ENCODE data around the gene SPINK7.
"Not testable (repeated sequence)": the region's sequence is repeated elsewhere in the genome, so short reads cannot be mapped to it uniquely, and the experiment has no call there.

SPINK7 gene

DNA sequence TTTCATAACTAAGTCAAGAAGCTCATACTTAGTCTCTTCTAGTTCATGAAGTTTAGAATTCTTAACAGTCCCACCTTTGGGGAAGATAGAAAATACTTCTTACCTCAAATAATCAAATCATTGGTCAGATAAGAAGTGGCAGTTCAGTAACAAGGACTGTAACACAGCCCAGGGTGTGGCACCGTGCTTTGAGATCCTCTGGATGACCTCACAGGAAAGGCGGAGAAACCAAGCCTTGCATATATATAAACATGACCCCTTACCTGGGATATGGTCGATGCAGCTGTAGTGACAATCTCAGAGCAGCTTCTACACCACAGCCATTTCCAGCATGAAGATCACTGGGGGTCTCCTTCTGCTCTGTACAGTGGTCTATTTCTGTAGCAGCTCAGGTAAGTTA lies at the start of gene SPINK7:
Gene SPINK7, plus strand, starts transcription at position 271 of the 400 bp plus-strand sequence. Its CDS starts 61 bp downstream, at position 332.
- DNase-seq (ENCODE audit: low read depth) = no peak

GRCh38 chr5:148267962-148268361 lies 44.3 kb upstream of the SPINK7 start:
- DNase-seq (ENCODE audit: low read depth) = no peak

DNA sequence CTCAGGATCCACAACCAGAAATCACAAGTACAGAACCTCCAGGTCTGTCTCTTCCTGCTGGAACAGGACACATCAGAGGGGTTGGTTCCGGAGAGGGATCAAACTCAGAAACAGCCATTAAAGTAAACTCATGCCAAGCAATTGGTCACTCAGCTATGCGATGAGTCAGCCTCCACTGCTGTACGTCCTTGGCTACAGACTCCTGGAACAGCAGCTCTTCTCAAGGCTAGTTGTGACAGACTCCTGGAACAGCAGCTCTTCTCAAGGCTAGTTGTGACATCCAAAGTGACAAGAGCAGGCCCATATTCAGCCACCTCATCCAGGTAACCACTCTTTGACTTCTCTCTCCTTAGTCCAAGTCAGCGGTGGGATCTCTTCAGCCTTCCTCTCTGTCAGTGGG lies 43.7 kb upstream of the SPINK7 start, which contains the start of gene SPINK13:
Gene SPINK13, plus strand, starts transcription at position 229 of the 400 bp plus-strand sequence. CDS start 1,279 bp downstream, outside the sequence.
- DNase-seq (ENCODE audit: low read depth) = no peak

DNA sequence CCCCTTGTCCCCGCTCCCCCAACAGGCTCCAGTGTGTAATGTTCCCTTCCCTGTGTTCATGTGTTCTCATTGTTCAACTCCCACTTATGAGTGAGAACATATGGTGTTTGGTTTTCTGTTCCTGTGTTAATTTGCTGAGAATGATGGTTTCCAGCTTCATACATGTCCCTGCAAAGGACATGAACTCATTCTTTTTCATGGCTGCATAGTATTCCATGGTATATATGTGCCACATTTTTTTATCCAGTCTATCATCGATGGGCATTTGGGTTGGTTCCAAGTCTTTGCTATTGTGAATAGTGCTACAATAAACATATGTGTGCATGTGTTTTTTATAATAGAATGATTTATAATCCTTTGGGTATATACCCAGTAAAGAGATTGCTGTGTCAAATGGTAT lies 37.1 kb upstream of the SPINK7 start:
- not testable (repeated sequence) for DNase-seq (ENCODE audit: low read depth)

GRCh38 chr5:148280893-148281292 lies 31.3 kb upstream of the SPINK7 start:
- not testable (repeated sequence) for DNase-seq (ENCODE audit: low read depth)

- not testable (repeated sequence) for DNase-seq (ENCODE audit: low read depth)
Observed at GRCh38 chr5:148281336-148281735, 30.9 kb upstream of the SPINK7 start.

DNA sequence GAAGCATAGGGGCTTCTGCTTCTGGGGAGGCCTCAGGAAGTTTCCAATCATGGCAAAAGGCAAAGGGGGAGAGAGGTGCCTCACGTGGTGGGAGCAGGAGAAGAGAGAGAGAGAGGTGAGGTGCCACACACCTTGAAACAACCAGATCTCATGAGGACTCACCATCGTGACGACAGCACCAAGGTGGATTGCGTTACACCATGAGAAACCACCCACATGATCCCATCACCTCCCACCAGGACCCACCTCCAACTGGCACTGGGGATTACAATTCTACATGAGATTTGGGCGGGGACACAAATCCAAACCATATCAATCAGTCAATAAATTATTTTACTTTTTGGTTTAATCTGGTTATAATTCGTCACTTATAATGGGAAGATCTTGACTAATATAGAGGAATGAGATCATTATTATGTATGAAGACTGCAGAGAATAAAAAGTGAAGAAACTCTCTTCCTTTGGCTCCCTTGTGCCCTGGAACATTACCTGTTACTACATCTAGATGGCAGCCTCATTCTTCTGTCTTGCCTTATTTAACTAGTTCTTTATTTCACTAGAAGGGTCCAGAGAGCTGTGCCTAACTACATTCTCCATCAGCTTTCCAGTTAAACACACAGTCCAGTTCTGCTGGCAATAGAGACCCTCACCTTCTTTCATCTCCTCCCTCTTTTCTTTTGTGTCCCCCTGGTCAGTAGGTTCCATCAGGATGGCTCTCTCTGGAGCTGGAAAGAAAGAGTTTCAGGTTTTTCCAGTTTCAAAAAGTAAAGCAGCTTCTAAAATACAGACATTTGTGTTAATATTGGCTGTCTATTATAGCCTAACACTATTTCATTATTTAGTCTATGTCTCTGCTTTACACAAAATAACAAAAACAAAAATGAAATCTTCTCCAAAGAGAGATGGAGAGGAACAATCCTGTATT lies 21.7 kb upstream of the SPINK7 start:
- DNase-seq (ENCODE audit: low read depth) = no peak

GRCh38 chr5:148297731-148298130 lies 14.5 kb upstream of the SPINK7 start:
- DNase-seq (ENCODE audit: low read depth) = no peak

DNA sequence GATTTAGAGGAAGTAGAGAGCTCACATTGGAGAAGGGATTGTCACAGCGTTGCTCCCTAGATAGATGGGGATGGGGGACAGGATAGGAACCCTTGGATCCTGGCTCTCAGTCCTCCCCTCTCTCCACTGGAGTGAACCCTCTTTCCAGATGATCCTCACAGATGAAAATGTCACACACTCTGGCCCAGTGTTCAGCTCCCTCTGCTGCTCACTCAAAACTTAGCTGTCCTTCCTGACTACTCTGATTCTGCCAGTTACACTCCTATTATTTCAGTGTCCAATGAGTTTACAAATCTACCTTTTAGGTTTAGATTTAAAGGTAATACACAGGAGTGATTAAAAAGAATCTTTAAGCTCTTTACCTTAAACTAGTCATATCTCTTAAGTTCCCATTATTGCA lies 5.8 kb upstream of the SPINK7 start:
- no peak for DNase-seq (ENCODE audit: low read depth)

- DNase-seq (ENCODE audit: low read depth) = no peak
Observed at GRCh38 chr5:148309019-148309418, 3.2 kb upstream of the SPINK7 start.

DNA sequence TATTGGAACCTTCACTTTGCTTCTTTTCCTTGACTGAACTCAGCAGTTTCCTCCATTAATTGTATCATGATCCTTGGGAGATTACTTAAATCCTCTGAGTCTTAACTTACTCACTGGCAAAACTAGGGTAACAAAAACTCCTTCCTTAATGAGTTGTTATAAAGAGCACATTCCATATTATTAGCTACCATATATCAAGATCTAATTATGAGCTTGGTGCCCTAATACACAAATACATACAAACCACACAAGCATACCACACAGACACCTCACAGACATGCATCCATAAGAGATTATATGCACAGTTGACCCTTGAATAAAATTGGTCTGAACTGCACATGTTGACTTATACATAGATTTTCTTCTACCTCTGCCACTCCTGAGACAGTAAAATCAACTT lies 2.5 kb upstream of the SPINK7 start:
- no peak for DNase-seq (ENCODE audit: low read depth)

DNA sequence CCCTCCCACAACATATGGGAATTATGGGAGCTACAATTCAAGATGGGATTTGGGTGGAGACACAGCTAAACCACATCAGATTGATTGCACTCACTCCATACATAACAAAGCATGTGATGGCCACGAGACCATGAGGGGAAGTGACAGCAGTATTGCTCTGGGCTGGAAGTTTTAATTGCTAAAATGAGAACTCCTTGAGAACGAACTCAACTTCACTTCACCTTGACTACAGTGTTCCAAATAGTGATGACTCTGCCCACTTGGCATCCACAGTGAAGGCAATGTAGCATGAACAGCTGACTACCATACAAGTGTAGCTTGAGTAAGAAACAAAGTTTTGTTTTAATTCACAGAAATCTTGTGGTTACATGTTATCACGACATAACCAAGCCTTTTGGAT lies 739 bp upstream of the SPINK7 start:
- DNase-seq (ENCODE audit: low read depth) = no peak

DNA sequence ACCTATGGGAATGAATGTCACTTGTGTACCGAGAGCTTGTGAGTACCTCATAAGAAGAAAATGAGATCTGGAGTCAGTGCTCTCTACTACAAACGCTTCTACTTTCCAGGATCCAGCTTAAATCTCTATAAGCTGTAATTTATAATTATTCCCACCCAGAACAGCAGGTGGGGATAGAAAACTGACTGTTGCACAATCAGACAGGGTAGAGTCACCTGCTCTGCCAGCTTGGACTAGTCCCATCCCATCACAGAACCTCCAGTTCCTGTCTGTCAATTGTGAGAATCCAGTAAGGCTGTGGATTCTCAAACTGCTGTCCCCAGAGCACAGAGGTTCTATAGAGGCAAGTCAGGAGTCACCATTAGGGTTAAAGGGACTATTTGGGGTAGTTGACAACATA lies 2.0 kb downstream of the SPINK7 start:
- DNase-seq (ENCODE audit: low read depth) = no peak

DNA sequence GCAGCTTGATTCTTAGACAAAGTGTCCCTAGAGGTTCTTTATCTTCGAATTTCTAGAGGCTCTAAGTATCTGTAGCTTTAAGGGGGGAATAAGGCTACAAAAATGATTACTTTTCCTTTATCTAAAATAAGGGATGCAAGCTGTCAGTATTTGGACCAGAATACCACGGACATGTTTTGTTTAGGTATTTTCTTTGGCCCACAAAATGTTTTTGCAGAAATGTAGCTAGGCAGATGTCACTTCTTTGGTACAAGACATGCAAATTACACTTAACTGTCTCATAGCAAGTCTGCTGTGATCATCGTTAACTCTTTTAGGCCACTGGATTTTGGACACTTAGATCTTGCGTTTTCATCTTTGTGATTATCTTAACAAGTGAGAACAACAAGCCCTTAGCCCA lies 2.5 kb downstream of the SPINK7 start:
- DNase-seq (ENCODE audit: low read depth) = no peak

DNA sequence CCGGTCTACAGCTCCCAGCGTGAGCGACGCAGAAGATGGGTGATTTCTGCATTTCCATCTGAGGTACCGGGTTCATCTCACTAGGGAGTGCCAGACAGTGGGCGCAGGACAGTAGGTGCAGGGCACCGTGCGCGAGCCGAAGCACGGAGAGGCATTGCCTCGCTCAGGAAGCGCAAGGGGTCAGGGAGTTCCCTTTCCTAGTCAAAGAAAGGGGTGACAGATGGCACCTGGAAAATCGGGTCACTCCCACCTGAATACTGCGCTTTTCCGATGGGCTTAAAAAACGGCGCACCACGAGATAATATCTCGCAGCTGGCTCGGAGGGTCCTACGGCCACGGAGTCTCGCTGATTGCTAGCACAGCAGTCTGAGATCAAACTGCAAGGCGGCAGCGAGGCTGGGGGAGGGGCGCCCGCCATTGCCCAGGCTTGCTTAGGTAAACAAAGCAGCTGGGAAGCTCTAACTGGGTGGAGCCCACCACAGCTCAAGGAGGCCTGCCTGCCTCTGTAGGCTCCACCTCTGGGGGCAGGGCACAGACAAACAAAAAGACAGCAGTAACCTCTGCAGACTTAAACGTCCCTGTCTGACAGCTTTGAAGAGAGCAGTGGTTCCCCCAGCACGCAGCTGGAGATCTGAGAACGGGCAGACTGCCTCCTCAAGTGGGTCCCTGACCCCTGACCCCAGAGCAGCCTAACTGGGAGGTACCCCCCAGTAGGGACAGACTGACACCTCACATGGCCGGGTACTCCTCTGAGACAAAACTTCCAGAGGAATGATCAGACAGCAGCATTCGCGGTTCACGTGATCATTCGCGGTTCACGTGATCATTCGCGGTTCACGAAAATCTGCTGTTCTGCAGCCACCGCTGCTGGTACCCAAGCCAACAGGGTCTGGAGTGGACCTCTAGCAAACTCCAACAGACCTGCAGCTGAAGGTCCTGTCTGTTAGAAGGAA lies 8.1 kb downstream of the SPINK7 start:
- not testable (repeated sequence) for DNase-seq (ENCODE audit: low read depth)

GRCh38 chr5:148333262-148333849 lies 21.1 kb downstream of the SPINK7 start:
- no peak for DNase-seq (ENCODE audit: low read depth)

DNA sequence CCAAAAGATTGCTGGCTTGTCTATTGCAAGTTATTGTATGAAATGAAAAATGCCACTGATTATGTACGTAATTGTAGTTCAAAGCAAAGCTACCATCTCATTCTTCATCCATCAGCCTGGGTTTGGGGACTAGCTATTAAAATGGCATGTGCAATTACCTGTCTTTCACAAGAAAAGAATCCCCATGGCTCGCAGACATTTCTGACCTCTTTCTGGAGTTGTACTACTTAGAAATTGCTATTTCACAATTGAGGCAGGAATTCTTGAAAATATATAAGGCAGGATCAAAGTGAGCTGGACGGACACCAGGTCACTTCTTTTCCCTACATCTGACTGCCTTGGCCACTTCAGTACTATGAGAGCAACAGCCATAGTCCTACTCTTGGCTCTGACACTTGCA lies 23.0 kb downstream of the SPINK7 start, which contains the start of gene SPINK9:
Gene SPINK9, plus strand, starts transcription at position 301 of the 400 bp plus-strand sequence. Its CDS starts 55 bp downstream, at position 356.
- no peak for DNase-seq (ENCODE audit: low read depth)

GRCh38 chr5:148336704-148337435 lies 24.6 kb downstream of the SPINK7 start:
- DNase-seq (ENCODE audit: low read depth) = no peak

DNA sequence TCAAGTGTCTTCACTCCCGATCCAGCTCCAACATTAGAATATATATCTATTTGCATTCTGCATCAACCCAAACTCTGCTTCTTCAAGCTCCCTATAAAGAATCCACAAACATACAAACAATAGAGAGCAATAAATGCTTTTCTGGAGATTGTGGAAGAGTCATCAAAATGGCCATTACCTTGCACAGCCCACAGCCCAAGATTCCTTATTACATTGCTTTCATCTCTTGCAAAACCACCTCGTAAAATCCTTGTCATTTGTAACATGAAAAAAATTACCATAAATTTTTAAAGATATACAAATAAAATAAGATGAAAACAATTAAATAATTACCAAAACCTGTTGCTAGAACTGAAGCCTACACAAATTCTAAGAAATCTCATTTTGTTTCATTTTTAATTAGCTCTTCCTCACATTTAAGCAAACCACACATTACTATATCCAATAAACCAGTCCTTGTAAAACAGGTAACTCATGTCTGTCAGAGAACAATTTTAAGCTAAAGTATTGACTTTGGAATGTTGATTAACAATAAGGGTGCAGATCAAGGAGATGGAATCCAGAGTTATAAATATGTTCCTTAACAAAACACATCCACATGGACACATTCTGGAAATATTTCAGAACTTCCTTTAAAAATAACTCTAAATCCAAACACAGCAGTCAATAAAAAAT lies 30.3 kb downstream of the SPINK7 start:
- no peak for DNase-seq (ENCODE audit: low read depth)

DNA sequence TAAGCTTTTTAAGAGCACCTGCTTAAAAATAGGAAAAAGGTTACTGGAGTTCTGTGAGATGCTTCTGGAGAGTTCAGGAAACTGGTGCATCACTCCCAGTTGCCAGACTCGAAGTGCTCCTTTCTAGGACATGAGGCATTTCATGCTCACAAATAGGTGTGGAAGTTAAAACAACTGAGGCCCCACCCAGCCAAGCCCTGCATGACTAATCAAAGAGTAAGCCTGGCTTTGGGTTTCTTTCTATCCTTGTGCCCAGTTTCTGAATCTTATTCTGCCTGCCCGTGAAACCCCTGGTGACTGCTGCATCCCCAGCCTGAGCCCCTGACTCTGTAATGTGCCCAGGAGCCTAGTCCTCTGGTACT lies 30.8 kb downstream of the SPINK7 start:
- no peak for DNase-seq (ENCODE audit: low read depth)

Data from stimulated activated CD8-positive, alpha-beta memory T cell treated with anti-CD3 and anti-CD28 coated beads, Interleukin-7, amount 100 ng/mL, for 24 hours (primary cell).